Transverse colon (tissue), 4 donors: ENCODE measurements around the gene CARHSP1. TPM values are rescaled to one million over a fixed set of nuclear protein-coding genes. Genes with fewer than 3 reads are reported as not detected.
A peak's percentile ranks its signal among the peaks of the same experiment; 100 is the strongest.

Source experiments
- DNase-seq: peaks from one replicate; pipeline ENCODE4 v3.0.0-alpha.2; 2019
- H3K27ac ChIP-seq, 4 donors: fragments of 200-600 bp; sonication (generic); 2 replicates each; pipeline ENCODE4 v1.5.1; 2016 to 2018; ENCODE audit warnings: inconsistent platforms in 4 of 4
- H3K27me3 ChIP-seq: fragments of 200-600 bp; sonication (generic); 2 replicates; pipeline ENCODE4 v1.5.1; 2017; ENCODE audit warnings: inconsistent platforms
- H3K36me3 ChIP-seq, 4 donors: fragments of 200-600 bp; sonication (generic); 2 replicates each; pipeline ENCODE4 v1.5.1; 2017 to 2019; ENCODE audit warnings: inconsistent platforms in 4 of 4
- H3K4me1 ChIP-seq, 4 donors: fragments of 200-600 bp; sonication (generic); 2 replicates each; pipeline ENCODE4 v1.5.1; 2017 to 2020; ENCODE audit warnings: inconsistent platforms in 4 of 4
- H3K4me3 ChIP-seq, 4 donors: fragments of 200-600 bp; sonication (generic); 1 replicate in 1 of 4; 2 replicates in 3 of 4; pipeline versions ENCODE4 v1.5.1 to v1.6.1; 2017 to 2019; ENCODE audit warnings: inconsistent platforms in 4 of 4
- H3K9me3 ChIP-seq, 2 donors: fragments of 200-600 bp; sonication (generic); 2 replicates each; pipeline ENCODE4 v1.5.1; 2017 to 2019; ENCODE audit warnings: inconsistent platforms in 2 of 2
- EP300 ChIP-seq: sonication (generic); formaldehyde crosslinking; IDR thresholded peaks from one replicate; pipeline ENCODE4 v1.6.1; 2017; ENCODE audit warnings: antibody characterized with exemption, low read depth
- POLR2A ChIP-seq: fragments of 450-650 bp; IDR thresholded peaks from one replicate; pipeline ENCODE4 v1.6.1; 2016; ENCODE audit warnings: antibody characterized with exemption, mild to moderate bottlenecking, moderate library complexity
- POLR2AphosphoS5 ChIP-seq, 3 donors: sonication (generic); formaldehyde crosslinking; IDR thresholded peaks; one replicate each; pipeline ENCODE4 v1.6.1; 2016; ENCODE audit warnings: antibody characterized with exemption in 3 of 3
- WGBS, 2 donors: methylation state at CpG; one replicate each; pipeline ENCODE4 v1.1.5; 2018; ENCODE audit warnings: low coverage in 1 of 2; 5-methylcytosine and 5-hydroxymethylcytosine counted together
- in situ Hi-C, 4 donors: fragments of 200-750 bp; cut with MboI; loops; one replicate each; pipeline versions ENCODE4 v1.15.0 to v1.15.1; 2017; ENCODE audit warnings: low sequenced_read_pairs in 3 of 4, low pct_ligation_motif_present in 1 of 4, low pct_unique_long_range_greater_than_20kb in 1 of 4
- intact Hi-C: fragments of 100-400 bp; cut with DNase I; formaldehyde crosslinking; loops from one replicate; pipeline ENCODE4 v1.15.1; 2023; ENCODE audit warnings: low total_unique reads
- total RNA-seq, 4 donors: library from RNA; depleted of rRNA; stranded (reverse); fragments of >200 nt; gene quantifications; one replicate each; pipeline ENCODE4 v1.1.0, GENCODE V29; 2016
- TF ChIP-seq, protein P1 (sequence below), 5 experiments: fragments of 200-600 bp in 3 of 5; fragments of 450-650 bp in 2 of 5; sonication (generic) in 3 of 5; IDR thresholded peaks; 1 replicate in 2 of 5; 2 replicates in 3 of 5; pipeline ENCODE4 v1.5.1; 2016 to 2017; ENCODE audit warnings: antibody characterized with exemption in 5 of 5, inconsistent platforms in 3 of 5, mild to moderate bottlenecking in 2 of 5, moderate library complexity in 1 of 5

The CARHSP1 gene
- total RNA-seq, 4 donors from 2014 or later: 11.6 to 61.7 (median 39.6) TPM

DNA sequence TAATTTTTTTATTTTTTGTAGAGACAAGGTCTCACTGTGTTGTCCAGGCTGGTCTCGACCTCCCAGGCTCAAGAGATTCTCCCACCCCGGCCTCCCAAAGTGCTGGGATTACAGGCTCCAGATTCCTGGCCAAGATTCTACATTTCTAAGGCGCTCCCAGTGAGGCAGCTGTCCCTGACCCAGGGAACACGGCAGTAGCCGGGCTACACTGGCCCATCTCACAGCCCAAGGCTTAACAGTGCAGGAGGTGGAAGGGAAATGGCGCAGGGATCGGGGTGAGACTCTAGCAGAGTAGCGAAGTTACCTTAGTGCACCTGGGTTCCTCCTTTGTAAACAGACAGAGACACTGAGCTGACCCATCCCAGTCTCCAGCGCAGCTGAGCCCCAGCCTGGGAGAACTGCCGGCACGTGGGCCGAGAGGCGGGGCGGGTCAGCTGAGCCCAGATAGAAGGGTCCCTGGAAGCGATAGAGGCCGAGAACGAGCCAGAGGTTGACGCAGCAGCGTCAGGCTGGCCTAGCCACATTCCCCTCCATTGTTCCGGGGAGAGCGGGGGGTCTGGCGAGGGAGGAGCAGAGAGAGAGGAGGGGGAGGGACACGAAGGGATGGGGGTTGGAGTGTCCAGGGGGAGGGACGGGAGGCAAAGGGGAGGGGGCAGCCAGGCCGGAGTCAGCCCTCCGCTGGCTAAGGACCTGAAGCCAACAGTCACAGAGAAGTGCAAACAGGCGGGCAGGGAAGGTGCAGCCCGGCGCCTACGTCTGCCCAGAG lies 2.5 kb downstream of the CARHSP1 start:
- WGBS, 2 donors: 35 to 40% methylated on average over 6 to 30 of the region's 30 CpGs
- H3K27me3 ChIP-seq: no peaks in the 10 kb centered on the region
- TF ChIP-seq EP300: no peak
- peak in 1 of 3 donors; percentile 48 for TF ChIP-seq POLR2AphosphoS5 (IDR thresholded peaks at IDR 0.05)
- no peaks in the 10 kb centered on the region for H3K36me3 ChIP-seq
- in situ Hi-C loops (no loop called here), intact Hi-C loops (no loop called here)
- peak; percentile 54 for DNase-seq
- no peaks in the 10 kb centered on the region for H3K9me3 ChIP-seq
- peak overlapping the region; percentile 92 to 96 (median 94) for H3K27ac ChIP-seq
- peak overlapping the region; percentile 20 to 85 (median 56) for H3K4me3 ChIP-seq
- peaks cover 38 to 83% (median 57%) of the 10 kb centered on the region in 4 donors for H3K4me1 ChIP-seq

DNA sequence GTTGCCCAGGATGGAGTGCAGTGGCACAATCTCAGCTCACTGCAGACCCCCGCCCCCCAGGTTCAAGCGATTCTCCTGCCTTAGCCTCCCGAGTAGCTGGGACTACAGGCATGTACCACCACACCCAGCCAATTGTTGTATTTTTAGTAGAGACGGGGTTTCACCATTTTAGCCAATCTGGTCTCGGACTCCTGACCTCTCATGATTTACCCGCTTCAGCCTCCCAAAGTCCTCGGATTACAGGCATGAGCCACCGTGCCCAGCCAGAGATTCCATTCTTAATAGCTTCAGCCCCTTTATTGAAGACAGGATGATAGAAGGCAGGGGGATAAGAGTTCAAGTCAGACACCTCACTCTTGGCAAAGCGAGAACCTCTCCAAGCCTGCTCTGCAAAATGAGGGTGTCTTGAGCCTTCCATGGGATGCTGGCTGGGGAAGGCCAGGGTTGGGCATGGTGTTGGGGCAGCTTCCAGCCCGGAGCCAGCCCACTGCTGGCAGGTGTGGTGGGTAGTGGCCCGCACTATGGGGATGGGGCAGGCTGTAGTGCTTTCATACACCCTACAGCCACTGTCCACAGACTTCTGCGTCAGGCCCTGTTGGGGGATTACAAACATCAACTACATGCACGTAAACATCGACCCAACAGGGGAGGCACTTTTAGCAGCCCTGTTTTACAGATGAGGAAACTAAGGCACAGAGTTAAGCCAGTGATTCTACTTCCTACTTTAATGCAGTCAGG lies 3.5 kb downstream of the CARHSP1 start:
- DNase-seq: no peak
- no peak for TF ChIP-seq POLR2A
- TF ChIP-seq, protein P1, sequence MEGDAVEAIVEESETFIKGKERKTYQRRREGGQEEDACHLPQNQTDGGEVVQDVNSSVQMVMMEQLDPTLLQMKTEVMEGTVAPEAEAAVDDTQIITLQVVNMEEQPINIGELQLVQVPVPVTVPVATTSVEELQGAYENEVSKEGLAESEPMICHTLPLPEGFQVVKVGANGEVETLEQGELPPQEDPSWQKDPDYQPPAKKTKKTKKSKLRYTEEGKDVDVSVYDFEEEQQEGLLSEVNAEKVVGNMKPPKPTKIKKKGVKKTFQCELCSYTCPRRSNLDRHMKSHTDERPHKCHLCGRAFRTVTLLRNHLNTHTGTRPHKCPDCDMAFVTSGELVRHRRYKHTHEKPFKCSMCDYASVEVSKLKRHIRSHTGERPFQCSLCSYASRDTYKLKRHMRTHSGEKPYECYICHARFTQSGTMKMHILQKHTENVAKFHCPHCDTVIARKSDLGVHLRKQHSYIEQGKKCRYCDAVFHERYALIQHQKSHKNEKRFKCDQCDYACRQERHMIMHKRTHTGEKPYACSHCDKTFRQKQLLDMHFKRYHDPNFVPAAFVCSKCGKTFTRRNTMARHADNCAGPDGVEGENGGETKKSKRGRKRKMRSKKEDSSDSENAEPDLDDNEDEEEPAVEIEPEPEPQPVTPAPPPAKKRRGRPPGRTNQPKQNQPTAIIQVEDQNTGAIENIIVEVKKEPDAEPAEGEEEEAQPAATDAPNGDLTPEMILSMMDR (IDR thresholded peaks at IDR 0.05): no peak
- no peak for TF ChIP-seq EP300
- TF ChIP-seq POLR2AphosphoS5 (IDR thresholded peaks at IDR 0.05): no peak
- no peaks in the 10 kb centered on the region for H3K27me3 ChIP-seq
- 91% methylated on average over 14 of the region's 14 CpGs; no CpG with 5 or more reads in 1 of the 2 donors for WGBS, 2 donors
- H3K4me1 ChIP-seq: peaks cover 38 to 81% (median 60%) of the 10 kb centered on the region in 4 donors
- in situ Hi-C loops: no loop called here
- no peaks in the 10 kb centered on the region for H3K36me3 ChIP-seq
- intact Hi-C loops: no loop called here
- H3K9me3 ChIP-seq: no peaks in the 10 kb centered on the region
- H3K4me3 ChIP-seq: no peak overlapping the region
- peak overlapping the region in 3 of 4 donors; percentile 94 to 96 (median 95) for H3K27ac ChIP-seq

DNA sequence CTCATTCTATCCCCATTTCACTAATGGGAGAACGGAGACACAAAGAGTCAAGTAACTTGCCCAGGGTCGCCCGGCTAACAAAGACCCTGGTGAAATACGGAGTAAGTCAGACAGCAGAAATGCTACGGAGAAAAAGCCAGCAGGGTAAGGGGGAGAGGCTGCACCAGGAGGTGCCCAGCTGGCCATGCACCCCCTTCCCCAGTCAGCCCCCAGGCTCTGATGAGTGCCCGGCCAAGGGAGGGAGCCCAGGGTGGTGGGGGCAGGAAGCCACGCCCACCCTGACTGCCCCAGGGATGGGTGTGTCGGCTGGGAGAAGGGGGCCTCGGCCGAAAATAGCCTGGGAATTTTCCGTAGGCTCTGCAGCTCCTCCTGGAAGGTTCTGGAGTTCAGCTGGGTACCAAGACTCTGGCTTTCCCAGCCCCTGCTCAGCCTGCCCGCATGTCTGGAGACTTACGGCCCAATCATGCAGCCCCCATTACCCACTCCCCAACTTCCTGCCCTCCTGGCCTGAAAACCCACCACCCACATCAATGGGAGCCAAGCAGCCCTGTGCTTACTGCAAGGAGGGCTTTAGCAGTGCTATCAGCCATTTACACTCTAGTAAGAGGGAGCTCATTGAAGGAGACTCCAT lies 4.2 kb downstream of the CARHSP1 start:
- DNase-seq: no peak
- Histone ChIP-seq H3K9me3 (no peaks in the 10 kb centered on the region), H3K4me1 (peaks cover 36 to 74% (median 63%) of the 10 kb centered on the region in 4 donors), H3K36me3 (no peaks in the 10 kb centered on the region), H3K27me3 (no peaks in the 10 kb centered on the region), H3K27ac (peak overlapping the region; percentile 0 to 71 (median 38)), H3K4me3 (no peak overlapping the region)
- in situ Hi-C loops: no loop called here
- 55% methylated on average over 13 of the region's 13 CpGs; no CpG with 5 or more reads in 1 of the 2 donors for WGBS, 2 donors
- TF ChIP-seq EP300 (no peak), POLR2AphosphoS5 (IDR thresholded peaks at IDR 0.05) (no peak), POLR2A (no peak)
- TF ChIP-seq, protein P1 (IDR thresholded peaks at IDR 0.05): no peak
- intact Hi-C loops: no loop called here

DNA sequence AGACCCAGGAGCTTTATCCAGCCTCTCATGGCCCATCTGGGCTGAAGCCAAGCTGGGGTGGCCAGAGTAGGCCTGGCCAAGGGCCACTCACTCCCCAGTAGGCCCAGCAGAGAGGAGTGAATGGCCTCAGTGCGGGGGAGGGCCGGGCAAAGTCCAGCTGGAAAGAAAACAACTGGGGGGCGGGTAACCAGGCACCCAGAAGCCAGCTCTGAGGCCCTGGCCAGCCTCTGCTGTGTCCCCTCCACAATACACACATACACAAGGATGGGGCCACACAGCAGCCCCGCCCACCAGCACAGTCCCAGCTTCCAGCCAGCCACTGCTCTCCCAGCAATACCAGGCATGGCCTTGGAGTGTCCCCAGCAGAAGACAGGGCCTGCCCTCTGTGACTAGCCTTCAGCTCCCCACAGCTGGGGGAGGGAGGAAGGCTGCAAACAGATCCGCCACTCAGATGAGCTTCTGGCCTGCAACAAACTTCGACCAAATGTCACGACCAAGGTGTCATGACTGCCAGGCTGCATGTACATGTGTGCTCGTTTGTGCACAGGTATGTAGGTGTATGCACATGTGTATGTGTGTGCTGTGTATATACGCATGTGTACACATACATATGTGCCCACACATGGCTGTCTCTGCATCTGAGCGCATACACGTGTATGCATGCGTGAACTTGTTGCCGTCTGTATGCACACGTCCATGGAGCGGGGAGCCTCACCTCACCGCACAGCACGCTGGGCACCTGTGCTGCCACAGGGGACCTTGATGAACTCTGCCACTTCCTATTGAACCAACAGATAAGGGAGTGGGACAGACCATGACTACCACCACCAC lies 5.0 kb downstream of the CARHSP1 start:
- intact Hi-C loops (no loop called here), in situ Hi-C loops (no loop called here)
- no peaks in the 10 kb centered on the region for H3K9me3 ChIP-seq
- WGBS, 2 donors: 63% methylated on average over 15 of the region's 17 CpGs; no CpG with 5 or more reads in 1 of the 2 donors
- H3K27ac ChIP-seq: peak overlapping the region; percentile 58 to 71 (median 68)
- no peak overlapping the region for H3K4me3 ChIP-seq
- no peaks in the 10 kb centered on the region for H3K27me3 ChIP-seq
- H3K36me3 ChIP-seq: no peaks in the 10 kb centered on the region
- TF ChIP-seq POLR2AphosphoS5 (IDR thresholded peaks at IDR 0.05) (peak in 1 of 3 donors; percentile 27), POLR2A (no peak)
- TF ChIP-seq, protein P1 (IDR thresholded peaks at IDR 0.05): peak in 2 of 5 experiments; percentile 17 to 31
- peak; percentile 71 for DNase-seq
- peaks cover 33 to 70% (median 61%) of the 10 kb centered on the region in 4 donors for H3K4me1 ChIP-seq
